ENCODE measurements around the gene WNT16.

The WNT16 gene

GRCh38 chr7:121294448-121294992, 34.3 kb upstream of the WNT16 start:
- no peaks in the 10 kb centered on the region for H3K79me2 ChIP-seq (ENCODE audit: insufficient read depth, low read length)
- H3K27me3 ChIP-seq (ENCODE audit: insufficient read depth, low read length, poor library complexity, severe bottlenecking): no peaks in the 10 kb centered on the region
- no peaks in the 10 kb centered on the region for H3F3A ChIP-seq (ENCODE audit: low read depth)

GRCh38 chr7:121297843-121298242, 31.0 kb upstream of the WNT16 start:
- Histone ChIP-seq H4K20me1 (ENCODE audit: insufficient read depth, low read length, poor library complexity, severe bottlenecking) (no peaks in the 10 kb centered on the region), H3K4me1 (ENCODE audit: insufficient read depth, low read length, poor library complexity, severe bottlenecking) (no peaks in the 10 kb centered on the region), H2AFZ (ENCODE audit: low read length) (no peak overlapping the region), H3K9me3 (ENCODE audit: insufficient read depth, low read depth, low read length) (no peaks in the 10 kb centered on the region), H3K4me3 (ENCODE audit: low read length, poor library complexity, severe bottlenecking) (no peak overlapping the region), H3K79me2 (ENCODE audit: insufficient read depth, low read length) (no peaks in the 10 kb centered on the region), H3K9me2 (replicated peaks; ENCODE audit: low read depth, low read length) (no peaks in the 10 kb centered on the region), H3F3A (ENCODE audit: low read depth) (no peaks in the 10 kb centered on the region), H3K4me2 (ENCODE audit: low read depth, low read length, poor library complexity, severe bottlenecking) (no peak overlapping the region), H3K27me3 (ENCODE audit: insufficient read depth, low read length, poor library complexity, severe bottlenecking) (no peaks in the 10 kb centered on the region), H3K36me3 (ENCODE audit: insufficient read depth, low read length) (no peaks in the 10 kb centered on the region), H3K9ac (ENCODE audit: low read depth, low read length, poor library complexity, severe bottlenecking) (no peak overlapping the region)
- TF ChIP-seq CTCF (conservative IDR thresholded peaks at IDR 0.05; ENCODE audit: low read length): no peak
- no peak for TF ChIP-seq EZH2phosphoT487 (IDR thresholded peaks at IDR 0.05; ENCODE audit: borderline replicate concordance)

More at GRCh38 chr7:121294448-121294992, 34.3 kb upstream of the WNT16 start:
- Histone ChIP-seq H3K36me3 (ENCODE audit: insufficient read depth, low read length) (no peaks in the 10 kb centered on the region), H3K4me3 (ENCODE audit: low read length, poor library complexity, severe bottlenecking) (no peak overlapping the region), H4K20me1 (ENCODE audit: insufficient read depth, low read length, poor library complexity, severe bottlenecking) (no peaks in the 10 kb centered on the region), H2AFZ (ENCODE audit: low read length) (no peak overlapping the region), H3K9ac (ENCODE audit: low read depth, low read length, poor library complexity, severe bottlenecking) (no peak overlapping the region), H3K9me2 (replicated peaks; ENCODE audit: low read depth, low read length) (no peaks in the 10 kb centered on the region), H3K4me2 (ENCODE audit: low read depth, low read length, poor library complexity, severe bottlenecking) (no peak overlapping the region), H3K9me3 (ENCODE audit: insufficient read depth, low read depth, low read length) (no peaks in the 10 kb centered on the region), H3K4me1 (ENCODE audit: insufficient read depth, low read length, poor library complexity, severe bottlenecking) (no peaks in the 10 kb centered on the region)
- TF ChIP-seq CTCF (conservative IDR thresholded peaks at IDR 0.05; ENCODE audit: low read length) (no peak), EZH2phosphoT487 (IDR thresholded peaks at IDR 0.05; ENCODE audit: borderline replicate concordance) (no peak)

- no peaks in the 10 kb centered on the region for H3K79me2 ChIP-seq (ENCODE audit: insufficient read depth, low read length)
- H3F3A ChIP-seq (ENCODE audit: low read depth): no peaks in the 10 kb centered on the region
- H3K36me3 ChIP-seq (ENCODE audit: insufficient read depth, low read length): no peaks in the 10 kb centered on the region
- no peak for TF ChIP-seq CTCF (conservative IDR thresholded peaks at IDR 0.05; ENCODE audit: low read length)
- TF ChIP-seq EZH2phosphoT487 (IDR thresholded peaks at IDR 0.05; ENCODE audit: borderline replicate concordance): no peak
- H4K20me1 ChIP-seq (ENCODE audit: insufficient read depth, low read length, poor library complexity, severe bottlenecking): no peaks in the 10 kb centered on the region
- no peaks in the 10 kb centered on the region for H3K4me1 ChIP-seq (ENCODE audit: insufficient read depth, low read length, poor library complexity, severe bottlenecking)
- no peak overlapping the region for H2AFZ ChIP-seq (ENCODE audit: low read length)
- no peaks in the 10 kb centered on the region for H3K9me3 ChIP-seq (ENCODE audit: insufficient read depth, low read depth, low read length)
- H3K4me3 ChIP-seq (ENCODE audit: low read length, poor library complexity, severe bottlenecking): no peak overlapping the region
- no peaks in the 10 kb centered on the region for H3K9me2 ChIP-seq (replicated peaks; ENCODE audit: low read depth, low read length)
- H3K27me3 ChIP-seq (ENCODE audit: insufficient read depth, low read length, poor library complexity, severe bottlenecking): no peaks in the 10 kb centered on the region
- no peak overlapping the region for H3K9ac ChIP-seq (ENCODE audit: low read depth, low read length, poor library complexity, severe bottlenecking)
- no peak overlapping the region for H3K4me2 ChIP-seq (ENCODE audit: low read depth, low read length, poor library complexity, severe bottlenecking)
Measured at GRCh38 chr7:121298831-121299239, 30.0 kb upstream of the WNT16 start.

All from Loucy (cell line).